NCI-H82 treated with DMSO at 0.1 percent for 48 hours (cell line): ENCODE measurements around the gene BCAN.

Experiments used
- DNase-seq: peaks from one replicate; lab custom pipeline; 2025; ENCODE audit not compliant: unreplicated experiment; lab: John Stamatoyannopoulos, UW

BCAN gene

DNA sequence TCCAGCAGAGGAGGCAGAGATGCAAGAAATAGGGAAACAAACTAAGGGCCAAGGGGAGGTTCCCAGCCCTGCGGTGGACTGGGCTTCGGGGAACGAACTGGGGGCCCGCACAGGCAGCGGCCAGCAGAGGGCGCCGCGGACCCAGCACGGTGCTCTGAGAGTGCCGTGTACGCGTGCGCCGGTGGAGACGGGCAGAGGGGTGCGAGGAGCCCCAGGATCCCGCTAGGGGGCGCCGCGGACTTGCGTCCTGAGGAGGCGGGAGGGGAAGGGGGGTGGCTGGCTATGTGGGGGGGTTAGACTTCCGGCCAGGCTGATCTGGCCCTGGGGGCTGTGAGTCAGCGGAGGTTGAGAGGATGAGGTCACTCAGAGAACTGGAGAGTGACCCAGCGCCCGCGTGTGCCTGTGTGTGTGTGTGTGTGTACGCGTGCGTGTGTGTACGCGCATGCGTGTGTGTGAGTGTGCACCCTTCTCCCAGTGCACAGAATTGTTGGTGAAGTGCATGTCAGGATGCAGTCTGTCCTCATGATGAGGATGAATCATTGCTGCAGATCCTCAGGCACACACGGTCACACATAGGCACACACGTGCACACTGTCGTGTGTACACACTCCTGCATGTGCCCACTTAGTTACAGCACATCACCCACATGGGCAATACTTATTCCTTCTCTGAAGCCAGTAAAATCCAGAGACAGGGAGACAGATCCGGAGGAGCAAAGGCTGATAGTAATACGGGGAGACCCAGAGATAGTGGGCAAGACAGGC, 18.3 kb downstream of the BCAN start:
- DNase-seq: peak; percentile 87

DNA sequence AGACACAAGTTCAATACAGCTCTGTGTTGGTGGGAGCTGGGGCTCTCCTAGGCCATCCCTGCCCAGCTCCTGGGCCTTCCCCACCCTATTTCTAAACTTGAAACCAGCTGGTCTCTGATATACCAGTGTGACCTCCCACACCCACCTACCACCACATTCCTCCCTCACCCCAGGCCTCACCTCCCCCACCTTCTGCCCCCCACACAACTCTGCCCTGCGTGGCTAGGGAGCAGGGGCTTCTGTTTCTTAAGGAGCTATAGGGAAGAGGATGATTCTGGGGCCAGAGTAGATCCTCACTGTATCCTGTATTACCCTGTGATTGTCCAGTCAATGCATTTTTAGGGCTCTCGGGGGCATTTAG, 18.8 kb downstream of the BCAN start:
- no peak for DNase-seq

GRCh38 chr1:156662005-156662799, 20.3 kb downstream of the BCAN start:
- DNase-seq: no peak

GRCh38 chr1:156662800-156663055, 20.8 kb downstream of the BCAN start:
- no peak for DNase-seq

DNA sequence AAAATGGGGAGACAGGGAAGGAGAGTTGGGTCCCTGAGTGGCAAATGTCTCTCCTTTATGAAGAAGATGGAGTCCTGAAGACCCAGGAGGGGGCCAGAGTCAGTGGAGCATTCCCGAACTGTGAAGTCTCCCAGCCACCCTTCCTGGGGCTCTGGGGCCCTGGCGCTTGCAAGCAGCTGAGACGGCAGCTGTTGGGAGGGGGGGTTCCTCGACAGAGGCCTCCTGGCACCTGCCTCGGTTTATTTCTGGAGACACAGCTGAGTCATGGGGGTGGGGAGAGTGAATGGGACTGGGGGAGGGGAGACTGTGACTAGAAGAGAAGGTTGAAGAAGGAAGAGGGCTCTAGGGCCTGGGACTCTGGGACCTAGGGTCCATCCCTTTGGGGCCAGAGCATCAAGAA, 21.3 kb downstream of the BCAN start:
- DNase-seq: peak; percentile 76

DNA sequence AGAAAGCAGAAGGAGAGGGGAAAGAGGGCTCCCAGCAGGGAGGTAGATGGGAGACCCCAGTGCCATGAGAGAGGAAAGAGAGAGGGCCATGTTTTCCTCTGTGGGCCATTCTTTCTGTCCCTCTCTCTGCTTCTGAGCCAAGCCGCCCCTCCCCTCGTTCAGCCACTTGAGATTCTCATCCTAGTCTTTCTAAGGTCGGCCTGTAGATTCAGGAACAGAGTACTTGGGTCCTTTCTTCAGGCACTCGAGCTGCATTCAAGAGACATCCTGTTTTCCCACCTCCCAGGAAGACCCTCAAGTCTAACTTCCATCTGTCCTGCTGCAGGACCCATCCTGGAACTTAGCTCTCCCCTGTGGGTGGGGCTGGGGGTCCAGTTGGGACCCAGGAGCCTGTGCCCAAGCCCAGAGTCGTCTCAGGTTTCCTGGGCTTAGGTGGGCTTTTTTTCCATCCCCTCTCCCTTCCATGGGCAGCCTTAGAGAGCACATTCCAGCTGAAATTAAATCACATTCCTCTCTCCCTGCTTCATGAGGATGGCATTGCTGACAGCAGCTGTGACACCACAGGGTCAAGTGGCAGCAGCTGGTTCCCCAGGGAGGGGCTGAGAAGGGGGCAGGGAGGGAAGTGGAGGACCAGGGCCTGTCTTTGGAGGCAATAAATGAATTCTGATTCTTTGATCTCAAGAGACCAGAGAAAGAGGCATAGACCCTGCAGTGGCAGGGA, 22.3 kb downstream of the BCAN start:
- no peak for DNase-seq

DNA sequence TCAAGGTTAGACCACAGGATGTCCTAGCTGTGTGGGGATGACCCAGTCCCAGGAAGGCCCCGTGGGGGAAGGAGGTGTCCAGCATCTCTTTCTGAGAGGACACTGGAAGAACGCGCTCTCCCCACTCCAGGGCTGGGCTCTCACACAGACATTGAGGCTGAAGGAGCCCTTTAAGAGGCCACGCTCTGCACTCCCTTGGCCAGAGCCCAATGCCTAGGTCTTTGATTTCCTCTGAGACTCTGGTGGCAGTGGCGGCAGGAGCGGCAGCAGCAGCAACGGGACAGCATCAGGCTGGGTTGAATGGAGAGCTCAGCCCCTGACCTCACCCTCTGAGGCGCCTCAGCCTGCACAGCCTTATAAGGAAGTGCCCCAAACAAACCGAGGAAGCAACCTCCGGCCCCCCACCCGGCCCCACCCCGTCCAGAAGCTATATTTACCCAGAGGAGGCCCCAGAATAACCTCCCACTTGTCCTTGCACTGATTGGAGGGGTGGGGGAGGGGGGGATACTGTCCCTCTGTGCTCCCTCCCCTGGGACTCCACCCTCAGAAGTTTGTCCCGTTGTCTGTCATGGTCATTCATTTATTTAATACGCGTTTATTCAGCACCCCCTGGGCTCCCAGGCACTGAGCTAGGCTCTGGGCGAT, 23.0 kb downstream of the BCAN start:
- DNase-seq: no peak

DNA sequence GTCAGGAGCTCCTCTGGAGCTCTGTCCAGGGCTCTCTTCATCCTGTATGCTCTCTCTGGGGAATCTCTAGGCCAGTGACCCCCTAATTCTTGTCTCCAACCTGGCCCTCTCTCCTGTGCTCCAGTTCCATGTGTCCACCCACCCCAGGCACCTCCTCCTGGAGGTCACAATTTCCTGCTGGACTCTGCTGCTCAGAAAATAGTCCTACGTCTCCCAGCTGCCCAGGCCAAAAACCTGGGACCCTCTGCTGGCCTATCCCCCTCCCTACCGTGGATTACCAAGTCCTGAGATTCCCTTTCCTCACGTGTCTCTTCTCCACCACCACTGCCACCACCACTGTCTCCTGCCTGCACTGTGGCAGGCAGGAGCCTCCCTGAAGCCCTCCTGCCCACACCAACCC, 23.6 kb downstream of the BCAN start:
- no peak for DNase-seq

- no peak for DNase-seq
Measured at GRCh38 chr1:156666862-156667609, 25.1 kb downstream of the BCAN start.

- no peak for DNase-seq
Measured at GRCh38 chr1:156667610-156667967, 25.7 kb downstream of the BCAN start.

- peak; percentile 42 for DNase-seq
Measured at GRCh38 chr1:156667968-156668709, 26.2 kb downstream of the BCAN start.

DNA sequence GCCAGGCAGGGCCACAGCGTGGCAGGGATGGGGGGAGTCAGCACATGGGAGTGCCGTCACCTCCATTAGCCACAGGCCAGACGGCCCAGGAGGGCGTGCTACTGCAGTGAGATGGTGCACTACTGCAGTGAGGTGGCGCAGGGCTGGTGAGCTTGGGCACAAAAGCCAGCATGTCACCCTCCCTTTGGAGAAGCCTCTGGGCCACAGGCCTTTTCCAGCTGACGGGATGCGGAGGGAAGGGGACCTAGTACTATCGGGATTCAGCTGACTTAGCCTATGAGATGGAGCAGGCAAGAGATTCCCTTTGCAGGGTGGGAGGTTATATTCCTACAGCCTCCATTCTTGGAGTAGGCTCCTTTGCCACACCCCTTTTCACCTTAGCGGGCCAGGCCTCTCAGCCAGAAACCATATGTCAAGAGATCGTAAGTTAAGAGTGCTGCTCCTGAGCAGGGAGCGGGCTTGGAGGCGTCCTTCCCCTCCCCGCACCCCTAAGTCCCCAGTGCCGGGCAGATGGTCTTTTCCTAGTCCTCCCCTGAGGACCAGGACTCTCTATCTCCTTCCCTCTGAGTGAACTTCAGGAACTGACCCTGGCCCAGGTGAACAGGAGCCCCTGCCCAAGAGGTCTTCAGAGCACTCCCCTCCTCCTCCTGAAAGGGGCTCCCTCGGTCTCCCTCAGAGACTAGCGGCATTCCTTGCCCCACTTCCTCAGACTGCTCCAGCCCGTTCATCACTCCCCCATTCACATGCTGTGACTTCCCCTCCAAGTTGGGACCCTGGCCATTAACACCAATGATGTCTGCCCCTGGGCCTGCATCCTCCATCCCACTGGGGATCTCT, 27.1 kb downstream of the BCAN start:
- peak; percentile 75 for DNase-seq

DNA sequence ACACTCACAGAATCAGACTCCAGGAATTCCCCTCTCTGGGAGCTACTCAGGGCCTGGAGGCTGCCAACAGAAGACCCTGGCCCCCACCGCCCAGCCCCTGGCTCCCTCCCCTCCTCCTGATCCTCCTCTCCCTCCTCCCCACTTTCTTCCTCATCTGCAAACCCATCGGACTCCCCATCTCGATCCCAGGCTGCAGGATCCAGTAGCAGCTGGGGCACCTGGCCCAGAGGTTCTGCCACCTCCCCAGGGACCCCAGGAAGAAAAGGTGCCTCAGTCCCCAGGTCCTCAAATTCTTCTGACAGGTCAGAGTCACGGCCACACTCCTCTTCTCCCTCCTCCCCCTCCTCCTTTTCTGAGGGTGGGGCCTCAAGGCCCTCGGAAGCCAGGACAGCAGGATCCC, 27.9 kb downstream of the BCAN start:
- DNase-seq: no peak

- DNase-seq: no peak
Measured at GRCh38 chr1:156670359-156670758, 28.4 kb downstream of the BCAN start.

GRCh38 chr1:156670791-156671190, 28.9 kb downstream of the BCAN start:
- DNase-seq: no peak

DNA sequence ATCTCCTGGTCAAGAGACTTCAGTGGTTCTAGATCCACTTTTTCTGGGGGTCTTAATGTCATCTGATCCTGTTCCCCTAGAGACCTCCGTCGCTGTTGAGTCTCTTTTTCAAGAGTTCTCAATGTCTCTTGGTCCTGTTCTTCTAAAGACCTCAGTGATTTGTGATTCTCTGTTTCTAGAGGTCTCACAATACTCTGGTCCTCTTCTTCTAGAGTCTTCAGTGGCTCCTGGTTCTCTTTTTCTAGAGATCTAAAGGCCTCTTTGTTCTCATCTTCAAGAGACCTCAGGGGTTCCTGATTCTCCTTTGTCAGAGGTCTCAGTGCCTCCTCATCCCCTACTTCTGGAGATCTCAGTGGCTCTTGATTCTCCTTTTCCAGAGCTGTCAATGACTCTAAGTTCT, 29.9 kb downstream of the BCAN start:
- no peak for DNase-seq

- DNase-seq: no peak
Measured at GRCh38 chr1:156673387-156674121, 31.6 kb downstream of the BCAN start.

- no peak for DNase-seq
Measured at GRCh38 chr1:156675210-156676113, 33.5 kb downstream of the BCAN start.
